Stimulated activated CD4-positive, alpha-beta T cell treated with anti-CD3 and anti-CD28 coated beads, Interleukin-4, amount 100 ng/mL, for 48 hours (primary cell): ENCODE data around the gene SMIM1.
A peak's percentile ranks its signal among the peaks of the same experiment; 100 is the strongest.

Experiments
- DNase-seq, 2 donors: peaks; one replicate each; pipeline ENCODE4 v3.0.0-alpha.2; 2020; ENCODE audit warnings: low read depth in 2 of 2

SMIM1 gene

GRCh38 chr1:3777078-3777547 lies 4.6 kb downstream of the SMIM1 start:
- no peak for DNase-seq

GRCh38 chr1:3777647-3778589 lies 5.4 kb downstream of the SMIM1 start:
- DNase-seq: no peak

GRCh38 chr1:3778590-3779264 lies 6.2 kb downstream of the SMIM1 start:
- no peak for DNase-seq

GRCh38 chr1:3779265-3779911 lies 6.8 kb downstream of the SMIM1 start:
- no peak for DNase-seq

- DNase-seq: no peak
These were observed 7.4 kb downstream of the SMIM1 start for GRCh38 chr1:3779912-3780416.

- no peak for DNase-seq
These were observed 8.4 kb downstream of the SMIM1 start for GRCh38 chr1:3780901-3781300.

- no peak for DNase-seq
These were observed 11.3 kb downstream of the SMIM1 start for GRCh38 chr1:3783651-3784474.

GRCh38 chr1:3785045-3785444 lies 12.5 kb downstream of the SMIM1 start:
- no peak for DNase-seq

GRCh38 chr1:3785456-3786157 lies 13.1 kb downstream of the SMIM1 start:
- no peak for DNase-seq

- DNase-seq: no peak
These were observed 14.2 kb downstream of the SMIM1 start for GRCh38 chr1:3786468-3787348.

GRCh38 chr1:3787349-3787715 lies 14.8 kb downstream of the SMIM1 start:
- peak in 1 of 2 donors; percentile 55 for DNase-seq

- no peak for DNase-seq
These were observed 15.4 kb downstream of the SMIM1 start for GRCh38 chr1:3787745-3788605.

- DNase-seq: no peak
These were observed 16.3 kb downstream of the SMIM1 start for GRCh38 chr1:3788756-3789420.

- DNase-seq: no peak
These were observed 17.1 kb downstream of the SMIM1 start for GRCh38 chr1:3789421-3790300.

GRCh38 chr1:3790500-3790923 lies 18.0 kb downstream of the SMIM1 start:
- DNase-seq: no peak

- no peak for DNase-seq
These were observed 18.4 kb downstream of the SMIM1 start for GRCh38 chr1:3790952-3791351.
